ENCODE data around the gene SVBP.
"Not testable (repeated sequence)": the region's sequence is repeated elsewhere in the genome, so short reads cannot be mapped to it uniquely, and the experiment has no call there.

SVBP gene

GRCh38 chr1:42816585-42817439 lies at the start of gene SVBP, which contains the start of gene ERMAP:
SVBP (minus strand) TSS chr1:42817397; CDS start chr1:42816544, 853 bp downstream.
ERMAP (plus strand) TSS chr1:42817122; CDS start chr1:42830449, 13,327 bp downstream.
- TF ChIP-seq, protein P1, sequence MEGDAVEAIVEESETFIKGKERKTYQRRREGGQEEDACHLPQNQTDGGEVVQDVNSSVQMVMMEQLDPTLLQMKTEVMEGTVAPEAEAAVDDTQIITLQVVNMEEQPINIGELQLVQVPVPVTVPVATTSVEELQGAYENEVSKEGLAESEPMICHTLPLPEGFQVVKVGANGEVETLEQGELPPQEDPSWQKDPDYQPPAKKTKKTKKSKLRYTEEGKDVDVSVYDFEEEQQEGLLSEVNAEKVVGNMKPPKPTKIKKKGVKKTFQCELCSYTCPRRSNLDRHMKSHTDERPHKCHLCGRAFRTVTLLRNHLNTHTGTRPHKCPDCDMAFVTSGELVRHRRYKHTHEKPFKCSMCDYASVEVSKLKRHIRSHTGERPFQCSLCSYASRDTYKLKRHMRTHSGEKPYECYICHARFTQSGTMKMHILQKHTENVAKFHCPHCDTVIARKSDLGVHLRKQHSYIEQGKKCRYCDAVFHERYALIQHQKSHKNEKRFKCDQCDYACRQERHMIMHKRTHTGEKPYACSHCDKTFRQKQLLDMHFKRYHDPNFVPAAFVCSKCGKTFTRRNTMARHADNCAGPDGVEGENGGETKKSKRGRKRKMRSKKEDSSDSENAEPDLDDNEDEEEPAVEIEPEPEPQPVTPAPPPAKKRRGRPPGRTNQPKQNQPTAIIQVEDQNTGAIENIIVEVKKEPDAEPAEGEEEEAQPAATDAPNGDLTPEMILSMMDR (conservative IDR thresholded peaks at IDR 0.05), result no peak
- H3K27ac ChIP-seq, result peak within 1 kb of the TSS; percentile 92

- TF ChIP-seq, protein P1 (conservative IDR thresholded peaks at IDR 0.05), result no peak
- no peak overlapping the region for H3K27ac ChIP-seq
Observed at GRCh38 chr1:42866549-42866948, 49.4 kb upstream of the SVBP start.

DNA sequence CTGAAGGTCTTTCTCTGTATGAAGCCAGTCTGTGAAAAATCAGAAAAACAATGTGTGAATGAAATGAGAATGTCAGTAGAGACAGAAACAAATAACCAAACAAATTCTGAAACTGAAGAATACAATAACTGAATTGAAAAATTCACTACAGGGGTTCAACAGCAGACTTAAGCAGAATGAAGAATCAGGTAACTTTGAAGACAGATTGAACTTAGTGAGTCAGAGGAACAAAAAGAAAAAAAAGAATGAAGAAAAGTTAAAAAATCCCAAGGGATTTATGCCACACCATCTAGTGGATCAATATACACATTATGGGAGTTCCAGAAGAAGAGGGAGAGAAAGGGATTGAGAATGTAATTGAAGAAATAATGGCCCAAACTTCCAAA lies 43.8 kb upstream of the SVBP start:
- no peak overlapping the region for H3K27ac ChIP-seq
- TF ChIP-seq, protein P1 (conservative IDR thresholded peaks at IDR 0.05), result no peak

DNA sequence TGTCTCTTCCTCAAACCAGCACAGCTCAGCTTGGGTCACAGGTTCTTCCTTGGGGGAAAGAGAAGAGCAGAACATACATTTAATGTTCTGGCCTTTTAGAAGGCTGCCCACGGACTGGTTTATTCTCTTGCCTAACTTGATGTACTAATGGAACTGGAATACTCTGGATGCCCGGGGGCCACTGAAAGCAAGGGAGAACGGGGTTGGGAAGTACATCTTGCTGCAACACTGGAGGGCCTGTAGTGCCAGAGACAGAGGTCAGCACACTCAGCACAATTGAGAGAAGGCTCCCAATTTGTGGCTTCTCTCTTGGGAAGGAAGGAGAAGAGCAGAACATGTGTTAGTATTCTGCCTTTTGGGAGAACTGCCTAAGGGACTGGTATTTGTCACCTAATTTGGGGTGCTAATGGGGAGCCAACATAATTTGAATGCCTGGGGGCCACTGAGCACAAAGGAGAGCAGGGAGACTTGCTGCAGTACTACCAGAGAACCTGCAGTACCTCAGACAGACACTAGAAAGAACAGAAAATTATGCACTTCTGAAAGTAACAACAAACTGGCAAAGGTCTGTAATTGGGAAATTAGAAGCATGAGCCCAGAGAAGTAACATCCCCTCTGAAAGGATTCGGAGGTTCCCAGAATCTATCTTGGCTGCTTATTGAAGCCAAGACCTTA lies 43.3 kb upstream of the SVBP start:
- H3K27ac ChIP-seq, result no peak overlapping the region
- TF ChIP-seq, protein P1 (conservative IDR thresholded peaks at IDR 0.05), result no peak

- not testable (repeated sequence) for H3K27ac ChIP-seq
Observed at GRCh38 chr1:42859366-42859765, 42.2 kb upstream of the SVBP start.

DNA sequence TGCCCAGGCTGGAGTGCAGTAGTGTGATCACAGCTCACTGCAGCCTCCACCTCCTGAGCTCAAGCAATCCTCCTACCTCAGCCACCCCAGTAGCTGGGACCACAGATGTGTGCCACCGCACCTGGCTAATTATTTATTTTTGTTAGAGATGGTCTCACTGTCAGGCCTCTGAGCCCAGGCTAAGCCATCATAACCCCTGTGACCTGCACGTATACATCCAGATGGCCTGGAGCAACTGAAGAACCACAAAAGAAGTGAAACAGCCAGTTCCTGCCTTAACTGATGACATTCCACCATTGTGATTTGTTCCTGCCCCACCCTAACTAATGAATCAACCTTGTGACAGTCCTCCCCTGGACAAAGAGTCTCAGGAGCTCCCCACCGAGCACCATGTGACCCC lies 39.4 kb upstream of the SVBP start:
- H3K27ac ChIP-seq, result not testable (repeated sequence)

DNA sequence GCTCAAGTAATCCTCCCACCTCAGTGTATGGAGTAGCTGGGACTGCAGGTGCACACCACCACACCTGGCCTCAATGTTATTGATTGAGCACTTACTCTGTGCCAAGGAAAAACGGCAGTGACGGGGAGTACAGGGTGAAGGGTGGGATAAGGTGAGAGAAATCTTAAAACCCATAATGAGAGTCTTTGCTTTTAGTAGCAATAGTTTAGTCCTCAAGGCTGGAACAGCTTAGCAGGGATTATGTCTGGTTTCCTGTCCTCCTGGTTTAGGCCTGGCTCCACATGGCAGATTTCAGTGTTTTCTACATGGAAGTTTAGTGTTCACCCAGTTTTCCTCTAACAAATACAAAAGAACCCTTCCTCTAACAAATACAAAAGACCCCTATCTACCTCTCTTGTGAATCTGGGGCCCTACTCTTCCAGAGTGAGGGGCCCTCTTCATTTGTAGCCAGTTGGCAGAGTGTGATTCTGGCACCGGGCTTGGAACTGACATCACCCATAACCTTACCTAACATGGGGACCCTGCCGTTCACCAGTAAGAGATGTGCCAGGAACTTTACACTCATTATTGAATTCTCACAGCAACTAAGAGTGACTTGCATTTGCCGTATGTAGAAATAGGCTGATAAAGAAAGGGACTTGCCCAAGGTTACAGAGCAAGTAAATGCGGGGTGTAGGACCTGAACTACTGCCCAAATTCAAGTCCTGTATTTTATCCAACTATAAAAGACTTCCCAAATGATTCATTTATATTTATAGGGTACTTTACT lies 36.1 kb upstream of the SVBP start:
- H3K27ac ChIP-seq, result no peak overlapping the region

DNA sequence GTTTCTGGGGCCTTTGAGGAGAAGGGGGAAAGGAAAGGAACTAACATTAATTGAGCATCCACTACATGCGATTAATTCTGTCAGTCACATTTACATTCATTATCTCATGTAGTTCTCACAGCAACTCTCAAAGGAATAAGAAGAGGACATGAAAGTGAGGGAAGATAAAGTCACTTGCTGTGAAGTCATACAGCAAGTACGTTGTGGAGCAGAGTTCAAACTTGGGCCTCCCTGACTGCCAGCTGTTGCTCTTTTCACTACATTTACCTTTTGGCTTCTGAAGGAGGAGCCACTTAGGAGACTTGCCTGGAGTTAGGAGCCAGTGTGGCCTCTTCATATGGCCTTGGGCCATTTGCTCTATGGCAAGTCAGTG lies 35.4 kb upstream of the SVBP start:
- H3K27ac ChIP-seq, result no peak overlapping the region

More for the DNA sequence above, 36.1 kb upstream of the SVBP start:
- TF ChIP-seq, protein P1 (conservative IDR thresholded peaks at IDR 0.05), result no peak

More for the DNA sequence above, 35.4 kb upstream of the SVBP start:
- TF ChIP-seq, protein P1 (conservative IDR thresholded peaks at IDR 0.05), result no peak

All from VCaP (cell line).